Loucy (cell line): ENCODE measurements around the gene HOXD13.

Experiments used
- CTCF ChIP-seq: fragments of 200-600 bp; sonication (generic); conservative IDR thresholded peaks from 2 replicates; pipeline ENCODE4 v1.5.1; 2014; ENCODE audit warnings: mild to moderate bottlenecking, antibody characterized with exemption, low read length
- EZH2phosphoT487 ChIP-seq: fragments of 200-600 bp; IDR thresholded peaks from 2 replicates; pipeline ENCODE4 v1.6.1; 2018; ENCODE audit warnings: antibody characterized with exemption, mild to moderate bottlenecking, moderate library complexity, borderline replicate concordance

GRCh38 chr2:176104316-176105077 is 12.0 kb downstream of the HOXD13 start:
- no peak for TF ChIP-seq CTCF
- no peak for TF ChIP-seq EZH2phosphoT487
